SK-N-DZ (cell line): ENCODE results near the gene VWA3B.
A peak's percentile ranks its signal among the peaks of the same experiment; 100 is the strongest.
"Not testable (repeated sequence)": the region's sequence is repeated elsewhere in the genome, so short reads cannot be mapped to it uniquely, and the experiment has no call there.

Experiments
- DNase-seq: peaks from one replicate; pipeline ENCODE4 v3.0.0-alpha.2; 2015; ENCODE audit warnings: low spot score

VWA3B gene

DNA sequence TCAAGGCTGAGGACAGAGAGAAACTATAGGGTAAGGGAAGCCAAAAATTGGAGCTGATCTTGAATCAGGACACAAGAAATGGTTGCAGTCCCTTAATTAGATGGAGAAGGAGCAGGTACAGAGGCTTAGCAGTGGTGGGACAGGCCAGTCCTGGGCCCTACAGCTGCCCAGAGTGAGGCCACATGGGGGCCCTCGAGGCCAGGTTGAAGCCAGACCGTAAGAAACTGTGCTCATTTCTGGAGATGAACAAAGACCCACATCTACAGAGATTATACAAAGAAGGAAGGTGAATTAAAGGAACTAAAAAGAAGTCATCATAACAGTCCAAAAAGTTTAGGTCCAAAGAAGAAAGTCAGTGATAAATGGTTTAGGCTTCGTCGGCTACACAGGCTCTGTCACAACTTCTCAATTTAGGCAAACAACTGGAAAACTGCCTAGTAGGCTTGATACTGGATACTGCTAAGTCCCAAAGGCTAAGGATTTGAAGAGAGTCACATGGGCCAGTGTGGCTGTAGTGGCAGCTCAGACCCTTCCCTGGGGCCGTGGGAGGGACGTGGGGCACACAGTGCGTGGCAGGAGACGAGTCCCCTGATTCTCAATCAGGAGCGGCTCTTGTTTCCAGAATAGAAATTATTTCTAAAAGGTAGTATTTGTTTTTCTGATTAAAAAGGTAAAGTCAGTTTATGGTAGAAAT is 208.9 kb downstream of the VWA3B start:
- DNase-seq = no peak

GRCh38 chr2:98296440-98296839 is 209.5 kb downstream of the VWA3B start:
- DNase-seq = peak; percentile 4

- DNase-seq = no peak
Measured at GRCh38 chr2:98297817-98298682, 211.1 kb downstream of the VWA3B start.

GRCh38 chr2:98298683-98299164 is 211.8 kb downstream of the VWA3B start:
- no peak for DNase-seq

DNA sequence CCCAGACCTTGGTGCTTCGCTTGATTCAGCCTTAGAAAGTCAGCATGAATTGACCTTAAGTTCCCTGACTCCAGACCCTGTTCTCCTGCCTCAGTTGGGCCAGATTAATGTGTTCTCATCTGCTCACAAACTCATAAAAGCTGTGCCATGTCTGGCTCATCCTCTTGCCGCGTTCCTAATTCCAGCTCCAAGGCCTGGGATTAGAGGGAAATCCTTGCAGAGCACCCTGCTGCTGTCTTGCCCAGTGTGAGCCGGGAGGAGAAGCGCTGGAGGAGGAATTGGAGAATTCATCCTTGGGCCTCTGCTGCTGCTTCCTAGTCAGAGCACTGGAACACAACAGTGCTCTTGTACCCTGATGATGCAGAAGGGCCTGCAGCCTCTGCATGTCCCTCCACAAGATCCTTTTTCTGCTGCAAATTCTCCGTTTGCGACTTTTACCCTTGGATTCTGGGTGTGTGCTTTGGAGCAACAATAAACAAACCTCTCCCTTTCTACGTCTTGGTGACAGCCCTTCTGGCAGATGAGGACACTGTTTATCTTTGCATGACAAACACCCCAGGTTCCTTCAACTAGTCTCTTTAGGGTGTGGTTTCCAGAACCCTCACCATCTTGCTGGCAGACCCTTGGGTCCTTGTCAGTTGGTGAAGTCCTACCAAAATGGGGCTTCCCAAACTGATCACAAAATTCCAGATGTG is 212.4 kb downstream of the VWA3B start:
- DNase-seq = no peak

- DNase-seq = no peak
Measured at GRCh38 chr2:98300141-98300874, 213.3 kb downstream of the VWA3B start.

DNA sequence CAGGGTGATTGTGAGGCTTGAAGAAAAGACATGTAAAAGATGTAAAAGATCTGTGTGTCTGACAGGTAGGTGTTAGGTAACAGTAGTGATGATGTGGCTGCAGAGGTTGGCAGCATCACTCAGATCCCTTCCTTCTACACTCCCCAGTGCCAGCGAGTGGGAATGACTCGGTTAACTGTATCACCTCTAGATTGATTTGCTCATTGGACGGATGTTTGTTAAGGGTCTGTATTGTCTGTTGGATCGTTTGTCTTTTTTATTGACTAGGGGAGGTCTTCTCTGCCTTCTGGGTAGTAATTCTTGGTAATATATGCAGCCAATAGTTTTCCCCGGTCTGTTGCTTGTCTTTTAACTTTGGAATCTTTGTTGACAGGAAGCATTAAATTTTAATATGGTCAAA is 214.5 kb downstream of the VWA3B start:
- DNase-seq = no peak

DNA sequence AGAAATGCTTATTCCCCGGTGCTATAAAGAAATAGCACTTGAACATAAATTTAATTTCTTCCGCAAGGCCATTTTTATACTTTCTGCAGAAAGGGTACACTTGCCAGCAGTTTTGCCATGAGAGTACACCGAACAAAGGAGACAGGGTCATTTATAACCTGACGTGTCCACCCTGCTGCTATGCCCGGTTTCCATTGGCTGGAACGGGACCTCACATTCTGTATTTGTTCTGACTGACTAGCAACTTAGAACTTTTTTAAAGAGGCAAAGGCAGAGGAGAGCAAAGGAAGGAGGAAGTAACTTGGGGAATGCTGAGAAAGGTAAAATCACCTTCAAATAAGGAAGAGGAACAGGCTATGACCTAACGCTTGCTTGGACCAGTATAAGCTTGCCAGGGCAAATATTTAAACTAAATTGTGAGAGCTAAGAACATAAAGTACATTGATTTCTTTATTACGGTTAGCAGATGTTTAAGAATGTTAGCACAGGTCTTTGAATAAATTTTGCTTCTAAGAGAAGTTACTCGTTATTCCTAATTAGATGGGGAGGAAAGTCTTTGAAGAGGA is 220.2 kb downstream of the VWA3B start:
- DNase-seq = not testable (repeated sequence)

DNA sequence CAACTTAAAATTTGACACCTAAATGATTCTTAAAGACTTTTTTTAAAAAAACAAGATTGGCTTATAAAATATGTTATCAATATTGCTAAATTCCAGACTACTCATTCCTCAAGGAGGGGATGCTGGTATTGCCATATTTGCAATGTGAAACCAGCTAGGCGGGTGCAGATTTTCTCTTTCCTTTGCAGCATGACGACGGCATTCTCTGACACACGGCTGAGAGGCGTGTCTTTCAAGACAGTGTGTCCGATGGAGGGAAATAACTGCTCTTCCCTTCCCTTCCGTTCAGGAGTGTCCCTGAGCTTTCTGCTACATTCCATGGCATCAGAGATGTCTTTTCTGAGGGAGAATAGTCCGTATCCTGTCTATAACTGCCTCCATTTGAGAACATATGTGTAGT is 221.1 kb downstream of the VWA3B start:
- DNase-seq = no peak

GRCh38 chr2:98308532-98308931 is 221.6 kb downstream of the VWA3B start:
- no peak for DNase-seq

DNA sequence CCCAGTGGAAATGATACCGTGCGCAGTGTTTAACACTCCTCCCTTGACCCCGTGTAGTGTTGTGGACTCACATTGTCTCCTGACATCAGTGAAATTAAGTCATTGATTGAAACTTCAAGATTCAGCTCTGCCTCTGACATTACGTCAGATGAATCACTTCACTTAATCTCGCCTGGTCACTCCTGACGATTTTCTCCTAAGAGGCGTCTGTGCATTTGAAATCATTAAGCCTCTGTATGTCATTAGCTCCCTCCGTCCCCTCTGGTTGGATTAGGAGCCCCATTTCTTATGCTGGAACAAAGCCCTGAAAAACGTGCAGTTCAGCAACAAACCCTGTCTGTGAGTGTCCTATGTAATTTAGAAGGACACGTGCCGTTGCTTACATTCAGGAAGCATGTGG is 222.6 kb downstream of the VWA3B start:
- DNase-seq = no peak

DNA sequence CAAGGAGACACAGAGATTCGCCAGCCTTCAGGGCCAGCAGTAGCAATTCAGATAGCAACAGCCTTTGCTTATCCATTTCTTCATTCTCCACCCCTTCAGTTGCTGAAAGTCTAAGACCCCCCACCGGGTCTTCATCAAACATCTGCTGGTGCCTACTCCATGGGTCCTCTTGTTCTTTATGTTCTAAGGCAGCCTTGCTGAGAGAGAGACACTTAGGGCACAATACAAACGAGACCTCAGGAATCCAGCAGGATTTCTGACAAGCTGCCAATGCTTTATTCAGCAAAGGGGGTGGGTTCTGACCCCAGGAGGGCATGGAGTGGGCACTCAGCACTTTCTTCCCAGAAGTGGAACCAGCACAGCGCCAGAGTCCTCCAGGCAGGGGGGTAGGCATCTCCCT is 223.0 kb downstream of the VWA3B start:
- no peak for DNase-seq

DNA sequence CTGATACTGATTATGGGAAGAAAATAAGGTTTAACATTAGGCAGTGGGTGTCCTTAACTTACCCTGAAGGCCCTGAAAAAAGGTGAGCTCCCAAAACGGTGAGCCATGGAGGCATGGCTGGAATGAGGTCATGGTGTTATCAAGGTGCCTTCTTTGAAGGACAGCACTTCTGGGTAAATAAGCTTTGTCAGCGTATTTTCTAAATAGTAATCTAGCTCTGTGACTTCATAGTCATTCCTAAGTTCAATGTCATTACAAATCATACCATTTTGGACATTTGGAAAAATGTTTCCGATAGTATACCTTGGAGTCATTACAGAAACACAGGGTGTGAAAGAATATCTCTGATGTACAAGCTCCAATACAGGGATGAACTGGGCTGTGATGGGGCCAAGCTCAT is 224.1 kb downstream of the VWA3B start:
- no peak for DNase-seq

DNA sequence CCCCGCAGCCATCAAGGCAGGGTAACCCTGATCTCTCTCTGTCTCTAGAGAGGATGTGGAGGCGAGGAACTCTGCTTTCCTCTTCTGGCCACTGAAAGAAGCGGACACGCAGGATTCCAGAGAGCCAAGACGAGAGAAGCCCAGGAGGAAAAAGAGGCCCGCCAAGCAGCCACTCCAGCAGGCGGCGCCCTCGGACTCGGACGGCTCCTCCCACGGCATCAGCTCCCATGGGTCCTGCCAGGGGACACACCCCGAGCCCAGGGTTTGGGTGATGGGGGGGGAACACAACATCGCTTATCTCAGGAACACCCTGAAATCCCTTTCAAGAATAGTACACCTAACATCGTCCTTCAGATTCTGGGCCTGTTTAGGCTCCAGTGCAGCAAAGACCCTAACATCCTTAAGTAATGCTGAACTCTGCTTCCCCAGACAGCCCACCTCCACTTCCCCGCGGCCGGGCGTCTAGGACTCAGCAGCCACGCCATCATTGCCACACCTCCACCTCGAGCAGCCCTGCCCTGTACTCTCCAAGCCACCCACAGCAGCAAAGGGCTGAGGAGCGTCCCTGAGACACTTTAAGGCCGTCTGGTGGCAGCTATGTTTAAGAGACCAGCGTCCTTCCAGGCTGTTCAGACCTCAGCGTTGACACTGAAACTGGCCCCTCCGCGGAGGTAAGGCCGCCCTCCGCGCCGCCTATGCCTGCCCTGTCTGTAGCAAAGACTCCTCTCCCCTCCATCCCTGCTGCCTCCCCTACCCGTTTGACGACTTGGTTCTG is 225.0 kb downstream of the VWA3B start:
- no peak for DNase-seq

GRCh38 chr2:98313492-98314250 is 226.7 kb downstream of the VWA3B start:
- DNase-seq = no peak

GRCh38 chr2:98314251-98314650 is 227.3 kb downstream of the VWA3B start:
- DNase-seq = no peak

DNA sequence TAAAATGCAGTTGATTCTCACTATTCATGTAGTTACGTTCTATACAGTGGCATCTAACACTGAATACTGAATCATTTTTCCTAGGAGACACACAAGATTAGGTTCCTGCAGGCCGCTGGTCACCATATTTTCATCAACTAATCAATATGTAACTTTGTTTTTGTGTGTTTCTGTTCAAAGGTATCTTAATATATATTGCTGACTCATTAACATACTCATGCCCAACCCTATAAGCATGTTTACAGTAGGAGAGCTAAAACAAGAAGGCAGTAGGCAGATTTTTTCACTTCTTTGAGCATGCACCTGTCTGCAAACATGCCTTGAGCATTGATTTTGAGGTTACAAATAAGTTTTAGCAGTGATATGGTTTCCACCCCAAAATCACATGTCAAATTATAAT is 229.0 kb downstream of the VWA3B start:
- no peak for DNase-seq

DNA sequence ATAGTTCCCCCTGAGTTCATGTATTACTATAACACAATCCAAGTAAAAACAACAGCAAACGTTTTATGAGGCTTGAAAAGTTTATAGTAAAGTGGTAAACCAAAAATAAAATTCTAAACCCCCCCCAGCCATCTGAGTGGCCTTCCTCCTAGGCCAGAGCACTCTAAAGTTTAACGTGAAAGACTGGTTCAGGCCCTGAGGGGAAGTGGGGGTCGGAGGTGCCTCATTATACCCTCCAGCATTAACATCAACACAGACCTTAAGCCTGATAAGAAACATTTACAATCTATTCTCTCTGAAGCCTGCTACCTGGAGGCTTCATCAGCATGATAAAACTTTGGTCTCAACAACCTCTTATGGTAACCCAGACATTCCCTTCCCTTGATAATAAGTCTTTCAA is 230.2 kb downstream of the VWA3B start:
- no peak for DNase-seq

DNA sequence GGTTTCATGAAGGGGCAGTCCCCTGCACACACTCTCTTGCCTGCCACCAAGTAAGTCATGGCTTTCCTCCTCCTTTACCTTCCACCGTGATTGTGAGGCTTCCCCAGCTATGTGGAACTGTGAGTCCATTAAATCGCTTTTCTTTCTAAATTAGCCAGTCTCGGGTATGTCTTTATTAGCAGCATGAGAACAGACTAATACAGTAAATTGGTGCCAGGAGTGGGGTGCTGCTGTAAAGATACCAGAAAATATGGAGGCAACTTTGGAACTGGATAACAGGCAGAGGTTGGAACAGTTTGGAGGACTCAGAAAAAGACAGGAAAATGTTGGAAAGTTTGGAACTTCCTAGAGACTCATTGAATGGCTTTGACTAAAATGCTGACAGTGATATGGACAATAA is 233.2 kb downstream of the VWA3B start:
- not testable (repeated sequence) for DNase-seq

- DNase-seq = no peak
Measured at GRCh38 chr2:98324181-98324580, 237.2 kb downstream of the VWA3B start.
